Fibroblast of lung (primary cell): ENCODE results near the gene CREB3.

ENCODE experiments used
- EZH2 ChIP-seq: IDR thresholded peaks from 2 replicates; pipeline ENCODE4 v1.5.1; 2012; ENCODE audit warnings: low read length, control low read depth, mild to moderate bottlenecking; ENCODE audit errors: missing control alignments
- TF ChIP-seq, protein P1 (sequence below), 2 donors: IDR thresholded peaks in 1 of 2; conservative IDR thresholded peaks in 1 of 2; 1 replicate in 1 of 2; 2 replicates in 1 of 2; pipeline ENCODE4 v1.5.1; 2011 to 2012; ENCODE audit warnings: low read length in 2 of 2, control low read depth in 1 of 2, inconsistent platforms in 1 of 2, low read depth in 1 of 2, mild to moderate bottlenecking in 1 of 2

- TF ChIP-seq, protein P1, sequence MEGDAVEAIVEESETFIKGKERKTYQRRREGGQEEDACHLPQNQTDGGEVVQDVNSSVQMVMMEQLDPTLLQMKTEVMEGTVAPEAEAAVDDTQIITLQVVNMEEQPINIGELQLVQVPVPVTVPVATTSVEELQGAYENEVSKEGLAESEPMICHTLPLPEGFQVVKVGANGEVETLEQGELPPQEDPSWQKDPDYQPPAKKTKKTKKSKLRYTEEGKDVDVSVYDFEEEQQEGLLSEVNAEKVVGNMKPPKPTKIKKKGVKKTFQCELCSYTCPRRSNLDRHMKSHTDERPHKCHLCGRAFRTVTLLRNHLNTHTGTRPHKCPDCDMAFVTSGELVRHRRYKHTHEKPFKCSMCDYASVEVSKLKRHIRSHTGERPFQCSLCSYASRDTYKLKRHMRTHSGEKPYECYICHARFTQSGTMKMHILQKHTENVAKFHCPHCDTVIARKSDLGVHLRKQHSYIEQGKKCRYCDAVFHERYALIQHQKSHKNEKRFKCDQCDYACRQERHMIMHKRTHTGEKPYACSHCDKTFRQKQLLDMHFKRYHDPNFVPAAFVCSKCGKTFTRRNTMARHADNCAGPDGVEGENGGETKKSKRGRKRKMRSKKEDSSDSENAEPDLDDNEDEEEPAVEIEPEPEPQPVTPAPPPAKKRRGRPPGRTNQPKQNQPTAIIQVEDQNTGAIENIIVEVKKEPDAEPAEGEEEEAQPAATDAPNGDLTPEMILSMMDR (conservative IDR thresholded peaks at IDR 0.05 in 1 of 2, IDR thresholded peaks at IDR 0.05 in 1 of 2; ENCODE audit: low read depth in 1 of 2, low read length in 2 of 2): no peak
- TF ChIP-seq EZH2: no peak
Observed at GRCh38 chr9:35740243-35740642, 7.8 kb downstream of the CREB3 start.
